ENCODE results near the gene ARHGAP6.

Gene ARHGAP6

GRCh38 chrX:11407331-11408108 lies 258.2 kb downstream of the ARHGAP6 start:
- DNase-seq (ENCODE audit: low read depth in 1 of 2, low spot score in 1 of 2): no peak
- TF ChIP-seq CTCF (IDR thresholded peaks at IDR 0.05; ENCODE audit: insufficient read depth, low read length) (no peak), SPI1 (IDR thresholded peaks at IDR 0.05; ENCODE audit: borderline replicate concordance, low read depth) (no peak; the same call in 1 of the 2 replicates), REST (IDR thresholded peaks at IDR 0.05; ENCODE audit: insufficient replicate concordance, low read depth) (no peak), GABPA (IDR thresholded peaks at IDR 0.05; ENCODE audit: low read depth) (no peak), POLR2AphosphoS5 (IDR thresholded peaks at IDR 0.05; ENCODE audit: low read depth) (no peak)

GRCh38 chrX:11406109-11406765 lies 259.5 kb downstream of the ARHGAP6 start:
- no peak for DNase-seq (ENCODE audit: low read depth in 1 of 2, low spot score in 1 of 2)
- no peak overlapping the region for H3K27ac ChIP-seq (replicated peaks)

More at GRCh38 chrX:11407331-11408108, 258.2 kb downstream of the ARHGAP6 start:
- Histone ChIP-seq H3K4me3 (replicated peaks; ENCODE audit: insufficient read depth, low read length) (no peak overlapping the region), H3K27ac (replicated peaks) (no peak overlapping the region), H3K27me3 (ENCODE audit: insufficient read depth, poor library complexity, severe bottlenecking) (no peaks in the 10 kb centered on the region)

More at GRCh38 chrX:11406109-11406765, 259.5 kb downstream of the ARHGAP6 start:
- TF ChIP-seq REST (IDR thresholded peaks at IDR 0.05; ENCODE audit: insufficient replicate concordance, low read depth) (no peak), CTCF (IDR thresholded peaks at IDR 0.05; ENCODE audit: insufficient read depth, low read length) (no peak), POLR2AphosphoS5 (IDR thresholded peaks at IDR 0.05; ENCODE audit: low read depth) (no peak), GABPA (IDR thresholded peaks at IDR 0.05; ENCODE audit: low read depth) (no peak), SPI1 (IDR thresholded peaks at IDR 0.05; ENCODE audit: borderline replicate concordance, low read depth) (no peak)
- H3K27me3 ChIP-seq (ENCODE audit: insufficient read depth, poor library complexity, severe bottlenecking): no peaks in the 10 kb centered on the region
- H3K4me3 ChIP-seq (replicated peaks; ENCODE audit: insufficient read depth, low read length): no peak overlapping the region

Data from HL-60 (cell line).